Measurements from ENCODE around the gene SOX2. TPM values are rescaled to one million over a fixed set of nuclear protein-coding genes. Genes with fewer than 3 reads are reported as not detected.

Gene SOX2
- polyA plus RNA-seq, 1 donor from 2014 or later = 7.5 TPM

- no peak overlapping the region for H3K4me2 ChIP-seq (ENCODE audit: low read length)
- no peak overlapping the region for H3K9ac ChIP-seq (ENCODE audit: low read length)
- H3K4me3 ChIP-seq (ENCODE audit: low read length) = no peak overlapping the region
- no peaks in the 10 kb centered on the region for H4K20me1 ChIP-seq (ENCODE audit: insufficient read depth)
- H3K9me2 ChIP-seq (ENCODE audit: insufficient read depth, low read length) = no peaks in the 10 kb centered on the region
- no peaks in the 10 kb centered on the region for H3K36me3 ChIP-seq (ENCODE audit: insufficient read depth, low read length)
- H3K79me2 ChIP-seq (replicated peaks; ENCODE audit: insufficient read depth, low read length) = no peaks in the 10 kb centered on the region
- H3K9me3 ChIP-seq (ENCODE audit: low read length) = no peaks in the 10 kb centered on the region
- TF ChIP-seq SMC3 (conservative IDR thresholded peaks at IDR 0.05; ENCODE audit: poor library complexity) (no peak), POLR2AphosphoS5 (IDR thresholded peaks at IDR 0.05) (no peak), MXI1 (conservative IDR thresholded peaks at IDR 0.05; ENCODE audit: poor library complexity, severe bottlenecking) (no peak), EP300 (conservative IDR thresholded peaks at IDR 0.05; ENCODE audit: poor library complexity, severe bottlenecking) (no peak), TAF1 (IDR thresholded peaks at IDR 0.05; ENCODE audit: low read depth) (no peak), EZH2 (IDR thresholded peaks at IDR 0.05; ENCODE audit: borderline replicate concordance, insufficient read depth, low read length, poor library complexity, severe bottlenecking) (no peak), RAD21 (conservative IDR thresholded peaks at IDR 0.05) (no peak)
- TF ChIP-seq, protein P1, sequence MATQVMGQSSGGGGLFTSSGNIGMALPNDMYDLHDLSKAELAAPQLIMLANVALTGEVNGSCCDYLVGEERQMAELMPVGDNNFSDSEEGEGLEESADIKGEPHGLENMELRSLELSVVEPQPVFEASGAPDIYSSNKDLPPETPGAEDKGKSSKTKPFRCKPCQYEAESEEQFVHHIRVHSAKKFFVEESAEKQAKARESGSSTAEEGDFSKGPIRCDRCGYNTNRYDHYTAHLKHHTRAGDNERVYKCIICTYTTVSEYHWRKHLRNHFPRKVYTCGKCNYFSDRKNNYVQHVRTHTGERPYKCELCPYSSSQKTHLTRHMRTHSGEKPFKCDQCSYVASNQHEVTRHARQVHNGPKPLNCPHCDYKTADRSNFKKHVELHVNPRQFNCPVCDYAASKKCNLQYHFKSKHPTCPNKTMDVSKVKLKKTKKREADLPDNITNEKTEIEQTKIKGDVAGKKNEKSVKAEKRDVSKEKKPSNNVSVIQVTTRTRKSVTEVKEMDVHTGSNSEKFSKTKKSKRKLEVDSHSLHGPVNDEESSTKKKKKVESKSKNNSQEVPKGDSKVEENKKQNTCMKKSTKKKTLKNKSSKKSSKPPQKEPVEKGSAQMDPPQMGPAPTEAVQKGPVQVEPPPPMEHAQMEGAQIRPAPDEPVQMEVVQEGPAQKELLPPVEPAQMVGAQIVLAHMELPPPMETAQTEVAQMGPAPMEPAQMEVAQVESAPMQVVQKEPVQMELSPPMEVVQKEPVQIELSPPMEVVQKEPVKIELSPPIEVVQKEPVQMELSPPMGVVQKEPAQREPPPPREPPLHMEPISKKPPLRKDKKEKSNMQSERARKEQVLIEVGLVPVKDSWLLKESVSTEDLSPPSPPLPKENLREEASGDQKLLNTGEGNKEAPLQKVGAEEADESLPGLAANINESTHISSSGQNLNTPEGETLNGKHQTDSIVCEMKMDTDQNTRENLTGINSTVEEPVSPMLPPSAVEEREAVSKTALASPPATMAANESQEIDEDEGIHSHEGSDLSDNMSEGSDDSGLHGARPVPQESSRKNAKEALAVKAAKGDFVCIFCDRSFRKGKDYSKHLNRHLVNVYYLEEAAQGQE (IDR thresholded peaks at IDR 0.05; ENCODE audit: borderline replicate concordance) = no peak
- TF ChIP-seq, protein P2, sequence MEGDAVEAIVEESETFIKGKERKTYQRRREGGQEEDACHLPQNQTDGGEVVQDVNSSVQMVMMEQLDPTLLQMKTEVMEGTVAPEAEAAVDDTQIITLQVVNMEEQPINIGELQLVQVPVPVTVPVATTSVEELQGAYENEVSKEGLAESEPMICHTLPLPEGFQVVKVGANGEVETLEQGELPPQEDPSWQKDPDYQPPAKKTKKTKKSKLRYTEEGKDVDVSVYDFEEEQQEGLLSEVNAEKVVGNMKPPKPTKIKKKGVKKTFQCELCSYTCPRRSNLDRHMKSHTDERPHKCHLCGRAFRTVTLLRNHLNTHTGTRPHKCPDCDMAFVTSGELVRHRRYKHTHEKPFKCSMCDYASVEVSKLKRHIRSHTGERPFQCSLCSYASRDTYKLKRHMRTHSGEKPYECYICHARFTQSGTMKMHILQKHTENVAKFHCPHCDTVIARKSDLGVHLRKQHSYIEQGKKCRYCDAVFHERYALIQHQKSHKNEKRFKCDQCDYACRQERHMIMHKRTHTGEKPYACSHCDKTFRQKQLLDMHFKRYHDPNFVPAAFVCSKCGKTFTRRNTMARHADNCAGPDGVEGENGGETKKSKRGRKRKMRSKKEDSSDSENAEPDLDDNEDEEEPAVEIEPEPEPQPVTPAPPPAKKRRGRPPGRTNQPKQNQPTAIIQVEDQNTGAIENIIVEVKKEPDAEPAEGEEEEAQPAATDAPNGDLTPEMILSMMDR (IDR thresholded peaks at IDR 0.05; ENCODE audit: poor library complexity, severe bottlenecking) = no peak
- no peaks in the 10 kb centered on the region for H3K27me3 ChIP-seq (ENCODE audit: insufficient read depth, low read depth, low read length)
- no peaks in the 10 kb centered on the region for H3F3A ChIP-seq (ENCODE audit: insufficient read depth, low read length, poor library complexity, severe bottlenecking)
- no peak overlapping the region for H2AFZ ChIP-seq (ENCODE audit: low read depth, low read length)
- H3K27ac ChIP-seq (ENCODE audit: low read length) = no peak overlapping the region
Observed at GRCh38 chr3:181735911-181736310, 24.2 kb downstream of the SOX2 start.

- no peak for TF ChIP-seq TAF1 (IDR thresholded peaks at IDR 0.05; ENCODE audit: low read depth)
- no peak for TF ChIP-seq RAD21 (conservative IDR thresholded peaks at IDR 0.05)
- TF ChIP-seq, protein P1 (IDR thresholded peaks at IDR 0.05; ENCODE audit: borderline replicate concordance) = no peak
- no peak for TF ChIP-seq EP300 (conservative IDR thresholded peaks at IDR 0.05; ENCODE audit: poor library complexity, severe bottlenecking)
- Histone ChIP-seq H2AFZ (ENCODE audit: low read depth, low read length) (no peak overlapping the region), H3K4me2 (ENCODE audit: low read length) (no peak overlapping the region), H3K9me3 (ENCODE audit: low read length) (no peaks in the 10 kb centered on the region), H3K9me2 (ENCODE audit: insufficient read depth, low read length) (no peaks in the 10 kb centered on the region), H3K36me3 (ENCODE audit: insufficient read depth, low read length) (no peaks in the 10 kb centered on the region), H3K27me3 (ENCODE audit: insufficient read depth, low read depth, low read length) (no peaks in the 10 kb centered on the region), H3K79me2 (replicated peaks; ENCODE audit: insufficient read depth, low read length) (no peaks in the 10 kb centered on the region), H4K20me1 (ENCODE audit: insufficient read depth) (no peaks in the 10 kb centered on the region), H3K9ac (ENCODE audit: low read length) (no peak overlapping the region), H3K27ac (ENCODE audit: low read length) (no peak overlapping the region), H3F3A (ENCODE audit: insufficient read depth, low read length, poor library complexity, severe bottlenecking) (no peaks in the 10 kb centered on the region), H3K4me3 (ENCODE audit: low read length) (no peak overlapping the region)
Observed at GRCh38 chr3:181738551-181738950, 26.8 kb downstream of the SOX2 start.
